ENCODE results near the gene TENM3.

The TENM3 gene

DNA sequence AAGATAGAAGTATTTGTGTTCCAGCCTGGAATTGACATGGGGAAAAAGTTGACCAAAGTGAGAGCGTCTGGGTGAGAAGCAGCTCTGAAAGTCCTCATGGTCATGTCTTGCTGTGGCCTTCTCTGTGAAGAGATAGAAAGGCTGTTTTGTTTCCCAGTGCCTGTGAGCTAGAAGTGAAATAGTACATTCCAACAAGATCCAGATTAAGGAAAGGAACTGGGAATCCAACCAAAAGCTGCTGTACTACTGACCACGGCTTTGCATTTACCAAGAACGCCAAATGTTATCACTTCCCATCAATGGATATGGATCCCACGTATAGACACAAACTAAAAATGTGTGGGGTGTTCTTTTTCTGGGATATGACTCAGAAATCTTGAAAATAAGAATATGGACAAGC is 51.2 kb downstream of the TENM3 start:
- no peak for TF ChIP-seq MYC (IDR thresholded peaks at IDR 0.05; ENCODE audit: low read depth, low read length)
- no peak for TF ChIP-seq POLR2A (IDR thresholded peaks at IDR 0.05; ENCODE audit: extremely low read depth, insufficient read length)
- TF ChIP-seq, protein P1, sequence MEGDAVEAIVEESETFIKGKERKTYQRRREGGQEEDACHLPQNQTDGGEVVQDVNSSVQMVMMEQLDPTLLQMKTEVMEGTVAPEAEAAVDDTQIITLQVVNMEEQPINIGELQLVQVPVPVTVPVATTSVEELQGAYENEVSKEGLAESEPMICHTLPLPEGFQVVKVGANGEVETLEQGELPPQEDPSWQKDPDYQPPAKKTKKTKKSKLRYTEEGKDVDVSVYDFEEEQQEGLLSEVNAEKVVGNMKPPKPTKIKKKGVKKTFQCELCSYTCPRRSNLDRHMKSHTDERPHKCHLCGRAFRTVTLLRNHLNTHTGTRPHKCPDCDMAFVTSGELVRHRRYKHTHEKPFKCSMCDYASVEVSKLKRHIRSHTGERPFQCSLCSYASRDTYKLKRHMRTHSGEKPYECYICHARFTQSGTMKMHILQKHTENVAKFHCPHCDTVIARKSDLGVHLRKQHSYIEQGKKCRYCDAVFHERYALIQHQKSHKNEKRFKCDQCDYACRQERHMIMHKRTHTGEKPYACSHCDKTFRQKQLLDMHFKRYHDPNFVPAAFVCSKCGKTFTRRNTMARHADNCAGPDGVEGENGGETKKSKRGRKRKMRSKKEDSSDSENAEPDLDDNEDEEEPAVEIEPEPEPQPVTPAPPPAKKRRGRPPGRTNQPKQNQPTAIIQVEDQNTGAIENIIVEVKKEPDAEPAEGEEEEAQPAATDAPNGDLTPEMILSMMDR (IDR thresholded peaks at IDR 0.05; ENCODE audit: low read depth, low read length): no peak
- TF ChIP-seq, protein P2, sequence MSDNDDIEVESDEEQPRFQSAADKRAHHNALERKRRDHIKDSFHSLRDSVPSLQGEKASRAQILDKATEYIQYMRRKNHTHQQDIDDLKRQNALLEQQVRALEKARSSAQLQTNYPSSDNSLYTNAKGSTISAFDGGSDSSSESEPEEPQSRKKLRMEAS (IDR thresholded peaks at IDR 0.05; ENCODE audit: low read depth, low read length): no peak
- no peak for DNase-seq (ENCODE audit: low read depth)
- H3K4me3 ChIP-seq (ENCODE audit: low read depth, low read length): no peak overlapping the region

DNA sequence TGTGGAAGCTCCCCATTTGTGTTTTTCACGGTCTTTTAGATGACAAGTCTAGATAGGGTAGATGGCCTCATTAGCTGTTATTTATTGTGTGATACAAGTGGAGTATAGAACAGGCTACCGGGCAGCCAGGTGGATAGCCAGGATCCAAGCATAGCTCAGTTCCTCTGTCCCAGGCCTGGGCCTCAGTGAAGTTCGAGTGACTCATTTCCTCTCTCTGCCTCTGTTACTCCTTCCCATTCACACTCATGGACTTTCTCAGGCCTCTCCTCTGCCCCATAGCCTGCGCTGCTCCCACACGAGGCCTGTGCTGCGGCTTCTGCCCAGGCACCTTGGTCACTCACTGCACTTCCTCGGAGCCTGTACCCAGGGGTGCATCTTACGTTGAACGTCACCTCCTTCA is 54.5 kb downstream of the TENM3 start:
- no peak overlapping the region for H3K4me3 ChIP-seq (ENCODE audit: low read depth, low read length)
- TF ChIP-seq MYC (IDR thresholded peaks at IDR 0.05; ENCODE audit: low read depth, low read length): no peak
- TF ChIP-seq, protein P2 (IDR thresholded peaks at IDR 0.05; ENCODE audit: low read depth, low read length): no peak
- TF ChIP-seq, protein P1 (IDR thresholded peaks at IDR 0.05; ENCODE audit: low read depth, low read length): no peak
- TF ChIP-seq POLR2A (IDR thresholded peaks at IDR 0.05; ENCODE audit: extremely low read depth, insufficient read length): no peak
- DNase-seq (ENCODE audit: low read depth): peak; percentile 8

DNA sequence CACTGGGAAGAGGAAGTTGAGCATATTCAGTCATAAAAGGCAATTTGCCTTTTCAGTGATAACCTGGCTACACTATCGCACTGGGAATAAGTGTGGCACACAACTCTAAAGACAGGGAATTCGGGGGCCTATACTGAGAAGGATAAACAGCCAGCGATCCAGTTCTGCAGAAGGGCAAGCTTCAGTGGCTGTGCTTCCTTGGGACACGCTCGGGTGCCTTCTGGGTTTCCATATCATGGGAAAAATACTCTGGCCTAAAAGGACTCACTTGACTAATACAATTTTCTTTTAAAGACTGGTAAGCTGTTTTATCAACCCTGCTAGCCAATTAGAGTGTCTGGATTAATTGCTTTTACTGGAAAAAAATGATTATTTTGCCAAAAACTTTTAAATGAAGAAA is 58.5 kb downstream of the TENM3 start:
- TF ChIP-seq, protein P1 (IDR thresholded peaks at IDR 0.05; ENCODE audit: low read depth, low read length): no peak
- TF ChIP-seq MYC (IDR thresholded peaks at IDR 0.05; ENCODE audit: low read depth, low read length): no peak
- TF ChIP-seq POLR2A (IDR thresholded peaks at IDR 0.05; ENCODE audit: extremely low read depth, insufficient read length): no peak
- TF ChIP-seq, protein P2 (IDR thresholded peaks at IDR 0.05; ENCODE audit: low read depth, low read length): no peak
- no peak for DNase-seq (ENCODE audit: low read depth)
- H3K4me3 ChIP-seq (ENCODE audit: low read depth, low read length): no peak overlapping the region

DNA sequence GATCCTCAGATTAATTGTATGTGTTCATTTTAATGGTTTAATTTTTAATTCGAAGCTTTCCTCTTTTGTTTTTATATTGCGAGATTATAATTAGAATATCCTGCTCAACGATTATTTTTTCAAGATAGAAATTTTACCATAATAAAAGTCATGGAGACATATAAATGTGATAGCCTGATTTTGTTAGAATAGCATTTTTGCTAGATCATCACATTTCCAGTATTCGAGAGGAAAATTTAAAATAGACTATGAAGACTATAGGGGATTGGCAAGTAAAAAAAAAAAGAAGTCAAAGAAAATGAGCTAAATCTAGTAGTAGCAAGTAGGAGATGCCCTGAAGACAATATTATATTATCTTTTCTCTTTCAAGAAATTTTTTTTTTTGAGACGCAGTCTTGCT is 60.6 kb downstream of the TENM3 start:
- TF ChIP-seq, protein P2 (IDR thresholded peaks at IDR 0.05; ENCODE audit: low read depth, low read length): no peak
- TF ChIP-seq MYC (IDR thresholded peaks at IDR 0.05; ENCODE audit: low read depth, low read length) (no peak), POLR2A (IDR thresholded peaks at IDR 0.05; ENCODE audit: extremely low read depth, insufficient read length) (no peak)
- TF ChIP-seq, protein P1 (IDR thresholded peaks at IDR 0.05; ENCODE audit: low read depth, low read length): no peak
- H3K4me3 ChIP-seq (ENCODE audit: low read depth, low read length): no peak overlapping the region
- no peak for DNase-seq (ENCODE audit: low read depth)

DNA sequence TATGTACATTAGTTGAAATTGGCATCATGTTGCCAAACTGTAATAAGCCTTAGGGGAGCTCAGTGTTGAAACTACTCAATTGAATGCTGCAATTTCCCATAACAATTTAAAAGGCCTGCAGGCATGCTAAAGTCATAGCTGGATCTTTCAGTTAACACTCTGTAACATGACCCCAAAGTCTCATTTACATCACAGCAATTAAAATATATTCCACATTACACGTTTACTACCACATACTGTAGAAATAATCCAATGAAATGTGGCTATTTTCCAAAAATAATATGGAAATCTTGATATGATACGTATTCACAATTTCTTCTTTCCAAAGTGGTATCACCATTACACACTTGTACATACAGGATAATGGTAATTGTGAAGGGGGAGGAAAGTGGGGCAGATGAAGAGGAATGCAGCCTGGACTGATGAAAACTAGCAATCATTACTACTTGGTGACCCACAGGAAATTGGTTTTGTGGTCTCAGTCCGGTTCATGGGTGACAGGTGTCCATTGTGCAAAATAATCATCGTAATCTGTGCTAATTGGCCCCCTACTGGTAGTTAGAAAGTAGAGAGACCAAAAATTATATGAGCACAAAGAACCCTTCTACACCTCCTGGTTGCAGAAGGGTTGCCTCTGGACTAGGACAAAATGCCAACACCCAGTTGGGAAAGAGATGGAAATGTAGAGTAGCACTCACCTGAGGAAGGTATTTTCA is 63.7 kb downstream of the TENM3 start:
- no peak overlapping the region for H3K4me3 ChIP-seq (ENCODE audit: low read depth, low read length)
- TF ChIP-seq, protein P2 (IDR thresholded peaks at IDR 0.05; ENCODE audit: low read depth, low read length): no peak
- TF ChIP-seq, protein P1 (IDR thresholded peaks at IDR 0.05; ENCODE audit: low read depth, low read length): peak; percentile 18
- DNase-seq (ENCODE audit: low read depth): peak; percentile 6
